ENCODE data around the gene ACYP2.

The ACYP2 gene

GRCh38 chr2:54176577-54176976, 61.2 kb downstream of the ACYP2 start:
- ATAC-seq, result peak; percentile 92
- no peak for TF ChIP-seq ZNF565 (CRISPR knock-in tag; conservative IDR thresholded peaks at IDR 0.05; ENCODE audit: low read depth)
- no peak for TF ChIP-seq POU6F1 (CRISPR knock-in tag; IDR thresholded peaks at IDR 0.05; ENCODE audit: borderline replicate concordance, low read depth)
- TF ChIP-seq CSDC2 (CRISPR knock-in tag; IDR thresholded peaks at IDR 0.05), result no peak
- TF ChIP-seq ZFP3 (CRISPR knock-in tag; IDR thresholded peaks at IDR 0.05), result no peak
- no peak for TF ChIP-seq PPARA (CRISPR knock-in tag; IDR thresholded peaks at IDR 0.05; ENCODE audit: borderline replicate concordance)

- TF ChIP-seq ISL1 (CRISPR knock-in tag; IDR thresholded peaks at IDR 0.05) (peak; percentile 45), TOX (CRISPR knock-in tag; IDR thresholded peaks at IDR 0.05; ENCODE audit: borderline replicate concordance) (no peak), ESRRG (CRISPR knock-in tag; IDR thresholded peaks at IDR 0.05) (no peak)
- ATAC-seq, result no peak
Observed at GRCh38 chr2:54183281-54183680, 67.9 kb downstream of the ACYP2 start.

GRCh38 chr2:54183972-54184371, 68.6 kb downstream of the ACYP2 start:
- TF ChIP-seq ARNTL (CRISPR knock-in tag; IDR thresholded peaks at IDR 0.05; ENCODE audit: borderline replicate concordance, low read depth) (no peak), SNAI2 (CRISPR knock-in tag; IDR thresholded peaks at IDR 0.05) (no peak), ZFP3 (CRISPR knock-in tag; IDR thresholded peaks at IDR 0.05) (no peak), PPARA (CRISPR knock-in tag; IDR thresholded peaks at IDR 0.05; ENCODE audit: borderline replicate concordance) (no peak), CREB5 (CRISPR knock-in tag; IDR thresholded peaks at IDR 0.05; ENCODE audit: low read depth) (no peak), ZNF70 (CRISPR knock-in tag; IDR thresholded peaks at IDR 0.05) (no peak), PATZ1 (CRISPR knock-in tag; IDR thresholded peaks at IDR 0.05; ENCODE audit: borderline replicate concordance) (no peak), POU6F1 (CRISPR knock-in tag; IDR thresholded peaks at IDR 0.05; ENCODE audit: borderline replicate concordance, low read depth) (no peak), BACH2 (CRISPR knock-in tag; IDR thresholded peaks at IDR 0.05; ENCODE audit: borderline replicate concordance) (no peak), ZC3H10 (CRISPR knock-in tag; IDR thresholded peaks at IDR 0.05) (no peak), TCF4 (CRISPR knock-in tag; IDR thresholded peaks at IDR 0.05; ENCODE audit: borderline replicate concordance) (no peak), TSHZ2 (CRISPR knock-in tag; IDR thresholded peaks at IDR 0.05) (no peak), GLIS3 (CRISPR knock-in tag; IDR thresholded peaks at IDR 0.05) (no peak), RARB (CRISPR knock-in tag; IDR thresholded peaks at IDR 0.05) (no peak), ESRRG (CRISPR knock-in tag; IDR thresholded peaks at IDR 0.05) (no peak)
- ATAC-seq, result no peak

- TF ChIP-seq PPARA (CRISPR knock-in tag; IDR thresholded peaks at IDR 0.05; ENCODE audit: borderline replicate concordance) (no peak), CSDC2 (CRISPR knock-in tag; IDR thresholded peaks at IDR 0.05) (no peak), TOX (CRISPR knock-in tag; IDR thresholded peaks at IDR 0.05; ENCODE audit: borderline replicate concordance) (no peak), ZC3H10 (CRISPR knock-in tag; IDR thresholded peaks at IDR 0.05) (no peak), RARB (CRISPR knock-in tag; IDR thresholded peaks at IDR 0.05) (no peak), ZNF70 (CRISPR knock-in tag; IDR thresholded peaks at IDR 0.05) (no peak), ARNTL (CRISPR knock-in tag; IDR thresholded peaks at IDR 0.05; ENCODE audit: borderline replicate concordance, low read depth) (no peak), CREB5 (CRISPR knock-in tag; IDR thresholded peaks at IDR 0.05; ENCODE audit: low read depth) (no peak), TSHZ2 (CRISPR knock-in tag; IDR thresholded peaks at IDR 0.05) (no peak)
- no peak for ATAC-seq
Observed at GRCh38 chr2:54185105-54185504, 69.7 kb downstream of the ACYP2 start.
